ENCODE results near the gene FGF19.

The FGF19 gene

DNA sequence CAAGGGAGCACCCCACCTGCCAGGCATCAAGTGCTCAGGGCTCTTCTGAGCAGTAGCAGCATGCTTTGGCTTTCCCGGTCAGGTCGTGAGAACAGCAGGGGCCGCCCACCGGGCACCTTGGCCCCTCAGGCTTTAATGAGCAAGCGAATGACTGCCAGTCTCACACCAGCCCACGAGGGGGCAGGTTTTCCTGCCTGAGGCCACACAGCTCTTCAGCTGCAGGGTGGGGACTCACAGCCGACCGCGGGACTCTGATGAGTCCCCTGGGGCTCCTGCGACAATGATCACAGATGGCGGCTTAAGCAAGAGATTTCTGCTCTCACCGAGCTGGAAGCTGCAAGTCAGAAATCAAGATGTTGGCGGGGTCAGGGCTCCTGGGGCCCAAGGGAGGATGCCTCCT lies 14.3 kb upstream of the FGF19 start:
- DNase-seq (ENCODE audit: low read depth, low spot score): peak; percentile 73

DNA sequence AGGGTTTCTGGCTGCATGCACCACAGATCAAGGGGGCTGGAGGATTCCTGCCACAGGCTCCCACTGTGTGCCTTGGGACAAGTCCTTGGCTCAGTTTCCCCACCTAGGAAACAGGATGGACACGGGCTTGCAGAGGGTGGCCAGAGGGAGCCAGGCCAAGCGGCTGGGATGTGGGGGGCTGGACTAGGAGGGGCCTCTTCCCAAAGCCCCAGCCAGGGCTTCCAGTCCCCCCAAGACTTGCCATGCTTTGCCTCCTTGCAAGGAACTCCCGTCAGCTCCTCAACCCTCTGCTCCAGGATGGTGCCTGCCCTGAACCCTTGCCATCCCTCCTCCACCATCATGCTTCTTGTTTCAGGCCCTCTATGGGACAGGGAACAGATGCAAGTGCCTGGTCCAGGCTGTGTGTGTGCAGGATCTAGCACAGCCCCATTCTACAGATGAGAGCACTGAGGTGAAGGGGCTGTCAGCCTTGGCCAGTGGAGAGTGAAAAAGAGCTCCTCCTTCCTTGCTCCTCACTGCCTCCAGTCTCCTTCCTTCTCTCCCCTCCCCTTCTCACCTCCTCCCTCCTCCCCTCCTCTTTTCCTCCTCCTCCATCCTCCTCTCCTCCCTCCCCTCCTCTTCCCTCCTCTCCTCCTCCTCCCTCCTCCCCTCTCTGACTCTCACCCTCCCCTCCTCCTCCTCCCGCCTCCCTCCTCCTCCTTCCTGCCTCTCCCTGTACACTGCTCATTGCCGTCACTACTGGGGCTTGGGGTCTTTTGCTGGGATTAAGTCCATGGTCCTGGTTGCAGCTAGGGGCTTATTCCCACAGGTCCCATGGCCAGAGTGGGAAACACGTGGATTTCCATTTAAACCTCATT lies 13.3 kb upstream of the FGF19 start:
- DNase-seq (ENCODE audit: low read depth, low spot score): no peak

DNA sequence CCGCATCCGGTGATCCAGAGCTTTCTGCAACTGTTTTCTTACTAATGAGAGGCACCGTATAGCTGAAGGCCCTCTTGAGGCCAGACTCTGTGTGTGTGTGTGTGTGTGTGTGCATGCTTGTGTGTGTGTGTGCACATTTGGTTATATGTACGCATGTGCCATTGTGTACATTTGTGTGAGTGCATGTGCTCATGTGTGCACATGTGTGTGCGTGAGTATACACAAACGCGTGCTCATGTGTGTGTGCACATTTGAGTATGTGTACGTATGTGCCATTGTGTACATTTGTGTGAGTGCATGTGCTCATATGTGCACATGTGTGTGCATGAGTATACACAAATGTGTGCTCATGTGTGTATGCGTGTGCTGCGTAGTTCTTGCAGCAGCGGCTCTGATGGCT lies 12.3 kb upstream of the FGF19 start:
- DNase-seq (ENCODE audit: low read depth, low spot score): no peak

DNA sequence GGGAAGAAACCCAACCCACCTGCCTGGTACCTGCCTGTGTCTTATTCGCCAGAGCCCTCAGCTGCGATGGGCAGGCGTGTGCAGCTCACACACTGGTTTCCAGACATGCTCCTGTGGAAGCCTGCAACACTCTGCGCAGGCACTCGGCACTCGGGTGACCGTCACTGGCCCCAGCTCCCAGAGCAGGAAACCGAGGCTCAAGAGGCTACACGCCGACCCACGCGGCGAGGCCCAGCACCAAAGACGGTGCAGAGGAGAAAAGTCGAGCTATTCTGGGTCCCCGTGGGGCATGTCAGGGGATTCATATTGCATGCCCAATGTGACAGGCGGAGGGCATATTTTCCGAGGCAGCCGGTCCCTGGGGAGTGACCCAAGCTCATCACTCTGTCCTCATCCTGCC lies 11.6 kb upstream of the FGF19 start:
- no peak for DNase-seq (ENCODE audit: low read depth, low spot score)

- DNase-seq (ENCODE audit: low read depth, low spot score): no peak
These were observed 8.3 kb upstream of the FGF19 start for GRCh38 chr11:69711822-69712801.

DNA sequence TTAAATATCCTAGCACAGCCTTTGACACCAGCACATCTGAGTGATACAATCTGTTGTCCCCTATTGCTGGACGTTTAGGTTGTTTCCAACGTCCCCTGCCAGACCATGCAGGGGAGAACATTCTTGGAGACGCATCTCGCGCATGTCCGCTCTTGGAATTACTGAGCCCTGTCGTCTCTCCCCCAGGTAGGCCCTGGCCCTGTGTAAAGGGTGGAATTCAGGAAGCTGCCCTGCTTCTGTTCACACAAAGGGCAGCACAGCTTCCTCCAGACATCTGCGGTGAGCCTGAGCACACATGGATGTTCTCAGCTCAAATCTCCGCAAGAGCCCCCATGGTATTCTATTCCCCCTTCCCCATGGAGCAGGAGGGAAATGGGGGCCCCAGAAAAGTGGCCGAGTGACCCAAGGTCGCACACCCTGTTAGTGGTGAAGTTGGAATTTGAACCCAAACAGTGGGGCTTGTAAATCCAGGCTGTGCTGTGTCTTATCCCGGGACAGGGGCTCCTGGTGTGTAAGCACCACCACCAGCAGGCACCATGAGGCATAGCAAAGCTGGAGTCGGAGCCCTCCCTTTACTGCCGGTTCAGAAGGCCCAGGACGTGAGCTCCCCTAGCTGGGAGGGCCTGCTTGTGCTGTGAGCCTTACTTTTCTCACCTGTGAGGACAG lies 5.0 kb upstream of the FGF19 start:
- no peak for DNase-seq (ENCODE audit: low read depth, low spot score)

- no peak for DNase-seq (ENCODE audit: low read depth, low spot score)
These were observed 3.4 kb upstream of the FGF19 start for GRCh38 chr11:69707176-69707575.

DNA sequence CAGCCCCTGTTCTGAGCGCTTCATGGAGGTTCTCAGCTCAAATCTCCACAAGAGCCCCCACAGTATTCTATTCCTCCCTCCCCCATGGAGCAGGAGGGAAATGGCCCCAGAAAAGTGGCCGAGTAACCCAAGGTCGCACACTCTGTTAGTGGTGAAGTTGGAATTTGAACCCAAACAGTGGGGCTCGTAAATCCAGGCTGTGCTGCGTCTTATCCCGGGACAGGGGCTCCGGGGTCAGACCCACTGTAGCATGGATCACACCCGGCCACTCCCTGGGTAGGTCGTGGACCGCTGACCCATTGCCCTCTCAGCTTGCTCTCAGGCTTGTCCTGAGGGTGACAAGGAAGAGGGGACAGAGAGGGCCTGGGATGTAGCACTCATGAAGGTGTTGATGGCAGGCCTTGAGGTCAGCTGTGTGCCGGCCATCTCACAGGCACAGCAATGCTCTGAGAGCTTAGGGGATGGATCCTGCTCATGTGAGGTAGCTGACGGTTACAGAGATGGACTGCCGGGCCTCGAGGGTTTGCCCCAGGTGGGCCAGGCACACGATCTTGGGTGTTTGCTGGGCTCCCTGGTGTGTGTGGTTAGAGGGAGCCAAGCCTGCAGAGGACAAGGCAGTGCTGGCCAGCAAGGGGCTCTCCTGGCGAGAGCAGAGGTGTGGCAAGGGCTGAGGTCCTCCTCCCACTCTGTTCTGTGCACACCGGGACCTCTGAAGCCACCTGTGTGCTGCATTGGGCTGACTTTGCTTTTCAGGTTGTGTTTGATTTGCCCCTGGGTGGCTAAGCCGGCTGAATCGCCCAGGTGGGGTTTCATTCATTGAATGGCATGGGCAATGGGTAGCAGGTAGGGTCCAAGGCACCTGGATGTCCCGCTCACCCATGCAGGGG lies 2.3 kb upstream of the FGF19 start:
- DNase-seq (ENCODE audit: low read depth, low spot score): no peak

GRCh38 chr11:69705351-69705811 lies 1.6 kb upstream of the FGF19 start:
- DNase-seq (ENCODE audit: low read depth, low spot score): no peak

- peak; percentile 64 for DNase-seq (ENCODE audit: low read depth, low spot score)
These were observed 859 bp upstream of the FGF19 start for GRCh38 chr11:69704508-69705253.

- no peak for DNase-seq (ENCODE audit: low read depth, low spot score)
These were observed 412 bp downstream of the FGF19 start for GRCh38 chr11:69703453-69703767.

GRCh38 chr11:69702769-69703452 lies 911 bp downstream of the FGF19 start:
- DNase-seq (ENCODE audit: low read depth, low spot score): peak; percentile 28

- no peak for DNase-seq (ENCODE audit: low read depth, low spot score)
These were observed 1.6 kb downstream of the FGF19 start for GRCh38 chr11:69702239-69702691.

DNA sequence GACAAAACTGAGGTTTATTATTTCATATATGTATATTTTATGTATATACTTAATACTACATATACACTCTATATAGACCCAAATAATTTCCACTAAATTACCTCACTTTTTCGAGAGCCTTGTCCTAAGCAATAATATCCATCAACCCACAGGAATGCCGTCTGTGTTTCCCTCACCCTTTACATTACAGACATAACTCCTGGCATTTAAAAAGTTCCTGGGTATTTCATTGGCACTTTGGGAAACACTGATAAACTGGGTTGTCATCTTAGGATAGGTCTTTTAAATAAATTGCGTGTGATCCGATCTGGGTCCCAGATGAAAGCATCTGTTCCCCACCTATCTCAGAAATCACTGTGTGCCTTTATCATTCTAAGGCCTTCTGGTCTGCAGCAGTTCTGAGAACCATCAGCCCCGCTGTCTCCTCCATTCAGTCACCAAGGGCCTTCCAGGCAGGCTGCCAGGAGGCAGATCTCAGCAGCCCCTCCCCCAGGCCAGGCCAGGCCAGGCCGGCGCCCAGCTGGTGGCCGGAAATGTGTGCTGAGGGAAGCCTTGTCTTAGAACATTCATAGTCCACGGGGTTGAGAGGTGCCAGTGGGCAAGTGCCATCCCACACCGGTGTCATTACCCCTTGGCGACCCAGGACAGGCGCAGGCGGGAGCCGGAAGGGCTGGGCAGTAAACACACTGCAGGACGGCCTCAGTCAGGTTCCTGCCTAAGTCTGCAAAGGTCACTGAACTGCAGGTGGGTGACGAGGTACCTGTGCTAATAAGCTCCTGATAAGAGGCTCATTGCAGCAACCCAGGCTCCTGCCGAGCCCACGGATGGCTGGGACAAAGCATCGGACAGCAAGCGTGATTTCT lies 3.3 kb downstream of the FGF19 start:
- DNase-seq (ENCODE audit: low read depth, low spot score): peak; percentile 90

GRCh38 chr11:69699213-69699612 lies 4.6 kb downstream of the FGF19 start:
- DNase-seq (ENCODE audit: low read depth, low spot score): no peak

DNA sequence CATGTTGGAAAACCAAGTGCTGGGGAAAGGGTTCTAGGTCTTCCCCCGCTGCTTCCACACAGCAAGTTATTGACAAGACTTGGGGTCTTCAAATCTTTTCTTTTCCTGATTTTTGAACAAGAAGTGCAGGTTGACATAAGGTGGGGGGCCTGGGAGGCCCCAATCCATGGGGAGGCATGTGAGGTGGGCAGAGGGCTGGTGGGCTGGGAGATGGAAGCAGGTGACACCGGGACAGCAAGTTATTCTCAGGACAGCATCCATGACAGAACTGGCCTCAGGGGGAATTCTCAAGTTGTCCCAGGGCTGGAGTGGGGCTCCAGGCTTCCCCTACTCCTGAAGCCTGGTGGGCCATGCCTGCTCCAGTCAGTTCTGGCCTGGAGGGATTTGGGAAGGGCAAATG lies 5.5 kb downstream of the FGF19 start:
- DNase-seq (ENCODE audit: low read depth, low spot score): no peak

DNA sequence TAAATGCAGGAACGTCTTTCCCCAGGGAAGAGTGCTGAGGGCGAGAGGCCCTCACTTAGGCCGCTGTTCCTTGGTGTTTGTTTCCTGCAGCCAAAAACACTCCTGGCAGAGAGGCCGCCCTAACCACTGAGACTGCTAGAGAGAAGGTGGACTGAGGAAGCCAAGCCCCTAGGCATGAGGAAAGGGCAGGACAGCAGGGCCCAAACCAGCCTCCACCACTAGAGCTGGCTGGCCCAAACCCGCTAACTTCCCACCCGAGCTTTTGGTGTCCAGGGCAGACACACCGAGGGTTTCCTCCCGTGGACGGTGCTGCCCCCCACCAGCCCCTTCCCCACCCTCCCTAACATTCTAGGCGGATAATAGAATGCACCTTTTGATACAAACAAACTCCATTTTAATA lies 6.0 kb downstream of the FGF19 start:
- DNase-seq (ENCODE audit: low read depth, low spot score): no peak

GRCh38 chr11:69697469-69697843 lies 6.4 kb downstream of the FGF19 start:
- no peak for DNase-seq (ENCODE audit: low read depth, low spot score)

Measured in astrocyte of the hippocampus (primary cell).